ENCODE measurements around the gene ZNF600.
A peak's percentile ranks its signal among the peaks of the same experiment; 100 is the strongest.
"Not testable (repeated sequence)": the region's sequence is repeated elsewhere in the genome, so short reads cannot be mapped to it uniquely, and the experiment has no call there.

Gene ZNF600

GRCh38 chr19:52734331-52734892, 52.2 kb downstream of the ZNF600 start:
- no peak for TF ChIP-seq CTCF (IDR thresholded peaks at IDR 0.05; ENCODE audit: low read depth, low read length)
- H3K4me3 ChIP-seq (ENCODE audit: low read depth, low read length), result peak overlapping the region; percentile 89

GRCh38 chr19:52726051-52726450, 60.5 kb downstream of the ZNF600 start:
- H3K4me3 ChIP-seq (ENCODE audit: low read depth, low read length), result not testable (repeated sequence)

DNA sequence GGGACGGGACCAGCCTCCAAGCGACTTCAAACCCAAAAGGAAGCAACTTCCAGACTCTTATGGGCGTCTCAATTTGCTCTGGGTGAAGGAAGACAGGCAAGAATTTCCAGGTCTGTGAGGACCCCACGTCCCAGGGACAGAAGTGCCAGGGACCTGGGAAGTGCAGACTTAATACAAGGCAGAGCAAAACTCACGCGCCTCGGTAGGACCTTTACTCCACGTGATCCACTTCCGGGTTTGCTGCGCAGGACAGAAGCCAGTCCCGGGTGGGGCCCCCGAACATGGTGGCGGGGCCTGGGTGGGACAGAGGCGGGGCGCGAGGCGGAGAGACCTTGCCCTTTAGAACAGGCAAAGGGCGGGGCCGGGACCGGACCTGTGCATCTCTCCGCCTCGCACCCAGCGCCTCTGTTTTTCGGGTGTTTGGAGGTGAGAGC, 61.0 kb downstream of the ZNF600 start:
- H3K4me3 ChIP-seq (ENCODE audit: low read depth, low read length), result no peak overlapping the region
- TF ChIP-seq CTCF (IDR thresholded peaks at IDR 0.05; ENCODE audit: low read depth, low read length), result no peak

GRCh38 chr19:52724701-52725514, 61.7 kb downstream of the ZNF600 start:
- TF ChIP-seq CTCF (IDR thresholded peaks at IDR 0.05; ENCODE audit: low read depth, low read length), result no peak

GRCh38 chr19:52723907-52724598, 62.5 kb downstream of the ZNF600 start:
- H3K4me3 ChIP-seq (ENCODE audit: low read depth, low read length), result not testable (repeated sequence)

More at GRCh38 chr19:52724701-52725514, 61.7 kb downstream of the ZNF600 start:
- H3K4me3 ChIP-seq (ENCODE audit: low read depth, low read length), result no peak overlapping the region

- no peak overlapping the region for H3K4me3 ChIP-seq (ENCODE audit: low read depth, low read length)
- no peak for TF ChIP-seq CTCF (IDR thresholded peaks at IDR 0.05; ENCODE audit: low read depth, low read length)
Observed at GRCh38 chr19:52722062-52723003, 64.3 kb downstream of the ZNF600 start.

DNA sequence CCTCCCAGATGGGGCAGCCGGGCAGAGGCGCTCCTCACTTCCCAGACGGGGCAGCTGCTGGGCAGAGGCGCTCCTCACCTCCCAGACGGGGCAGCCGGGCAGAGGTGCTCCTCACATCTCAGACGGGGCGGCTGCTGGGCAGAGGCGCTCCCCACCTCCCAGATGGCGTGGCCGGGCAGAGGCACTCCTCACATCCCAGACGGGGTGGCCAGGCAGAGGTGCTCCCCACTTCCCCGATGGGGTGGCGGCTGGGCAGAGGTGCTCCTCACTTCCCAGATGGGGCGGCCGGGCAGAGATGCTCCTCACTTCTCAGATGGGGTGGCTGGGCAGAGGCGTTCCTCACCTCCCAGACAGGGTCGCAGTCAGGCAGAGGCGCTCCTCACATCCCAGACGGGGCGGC, 66.0 kb downstream of the ZNF600 start:
- not testable (repeated sequence) for H3K4me3 ChIP-seq (ENCODE audit: low read depth, low read length)

DNA sequence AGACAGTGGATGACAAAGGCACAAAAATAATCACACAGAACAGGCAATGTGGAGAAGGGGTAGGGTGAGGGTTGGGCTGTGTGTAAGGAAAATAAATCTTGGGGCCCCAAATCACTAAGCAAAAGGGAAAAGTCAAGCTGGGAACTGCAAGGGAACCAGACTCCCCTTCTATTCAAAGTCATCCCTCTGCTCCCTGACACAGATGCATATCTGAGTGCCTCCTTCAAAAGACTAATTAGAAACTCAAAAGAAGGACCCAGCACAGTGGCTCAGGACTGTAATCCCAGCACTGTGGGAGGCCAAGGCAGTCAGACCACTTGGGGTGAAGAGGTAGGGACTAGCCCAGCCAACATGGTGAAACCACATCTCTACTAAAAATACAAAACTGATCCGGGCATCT, 70.1 kb downstream of the ZNF600 start:
- H3K4me3 ChIP-seq (ENCODE audit: low read depth, low read length), result no peak overlapping the region
- no peak for TF ChIP-seq CTCF (IDR thresholded peaks at IDR 0.05; ENCODE audit: low read depth, low read length)

- not testable (repeated sequence) for H3K4me3 ChIP-seq (ENCODE audit: low read depth, low read length)
Observed at GRCh38 chr19:52715902-52716301, 70.7 kb downstream of the ZNF600 start.

DNA sequence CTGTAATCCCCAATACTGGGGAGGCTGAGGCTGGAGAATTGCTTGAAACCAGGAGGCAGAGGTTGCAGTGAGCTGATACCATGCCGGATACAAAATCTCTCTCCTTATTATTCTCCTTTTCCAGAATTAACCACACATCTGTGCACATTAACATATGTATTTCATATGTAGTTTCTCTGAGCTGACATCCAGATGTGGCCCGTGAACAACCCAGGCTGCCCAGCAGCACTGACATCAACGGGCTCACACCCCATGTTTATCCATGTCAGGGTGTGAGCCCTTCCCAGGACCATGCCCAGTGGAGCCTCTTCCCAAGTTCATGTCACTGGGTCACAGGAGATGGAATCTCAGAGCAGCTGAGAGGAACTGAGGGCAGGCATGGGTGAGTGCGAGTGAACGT, 71.3 kb downstream of the ZNF600 start:
- H3K4me3 ChIP-seq (ENCODE audit: low read depth, low read length), result not testable (repeated sequence)
